ENCODE data around the gene ATP1B3.
"Not testable (repeated sequence)": the region's sequence is repeated elsewhere in the genome, so short reads cannot be mapped to it uniquely, and the experiment has no call there.

ATP1B3 gene

GRCh38 chr3:141942006-141942405, 65.6 kb downstream of the ATP1B3 start:
- no peak for DNase-seq (ENCODE audit: low read depth in 2 of 2)

GRCh38 chr3:141945726-141946485, 69.5 kb downstream of the ATP1B3 start:
- no peak for DNase-seq (ENCODE audit: low read depth in 2 of 2)

GRCh38 chr3:141949399-141949798, 73.0 kb downstream of the ATP1B3 start:
- DNase-seq (ENCODE audit: low read depth in 2 of 2): no peak

- no peak for DNase-seq (ENCODE audit: low read depth in 2 of 2)
Observed at GRCh38 chr3:141949972-141950371, 73.5 kb downstream of the ATP1B3 start.

- DNase-seq (ENCODE audit: low read depth in 2 of 2): no peak
Observed at GRCh38 chr3:141950572-141951493, 74.4 kb downstream of the ATP1B3 start.

DNA sequence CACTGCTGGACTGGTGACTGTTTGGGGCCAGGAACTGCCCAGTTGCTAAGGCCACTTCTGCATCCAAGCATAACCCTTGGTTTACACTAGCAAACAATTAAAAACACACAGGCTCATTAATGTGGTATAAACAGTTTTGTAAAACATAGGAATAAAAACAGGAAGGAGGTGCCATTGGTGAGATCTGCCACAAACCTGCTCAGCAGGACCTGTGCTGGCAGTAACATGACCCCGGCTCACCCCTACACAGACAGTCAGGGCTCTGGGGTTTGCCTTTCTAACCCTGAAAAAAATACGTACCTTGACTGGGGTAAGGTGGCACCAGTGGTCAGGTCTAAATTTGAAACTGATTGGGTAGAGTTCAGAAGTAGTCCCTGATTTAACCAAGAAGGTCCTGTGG, 76.2 kb downstream of the ATP1B3 start:
- DNase-seq (ENCODE audit: low read depth in 2 of 2): no peak

- DNase-seq (ENCODE audit: low read depth in 2 of 2): no peak
Observed at GRCh38 chr3:141955175-141955574, 78.7 kb downstream of the ATP1B3 start.

- DNase-seq (ENCODE audit: low read depth in 2 of 2): no peak
Observed at GRCh38 chr3:141959589-141960554, 83.4 kb downstream of the ATP1B3 start.

- no peak for DNase-seq (ENCODE audit: low read depth in 2 of 2)
Observed at GRCh38 chr3:141960731-141961130, 84.3 kb downstream of the ATP1B3 start.

GRCh38 chr3:141963301-141963700, 86.9 kb downstream of the ATP1B3 start:
- DNase-seq (ENCODE audit: low read depth in 2 of 2): no peak

GRCh38 chr3:141965471-141965870, 89.0 kb downstream of the ATP1B3 start:
- no peak for DNase-seq (ENCODE audit: low read depth in 2 of 2)

DNA sequence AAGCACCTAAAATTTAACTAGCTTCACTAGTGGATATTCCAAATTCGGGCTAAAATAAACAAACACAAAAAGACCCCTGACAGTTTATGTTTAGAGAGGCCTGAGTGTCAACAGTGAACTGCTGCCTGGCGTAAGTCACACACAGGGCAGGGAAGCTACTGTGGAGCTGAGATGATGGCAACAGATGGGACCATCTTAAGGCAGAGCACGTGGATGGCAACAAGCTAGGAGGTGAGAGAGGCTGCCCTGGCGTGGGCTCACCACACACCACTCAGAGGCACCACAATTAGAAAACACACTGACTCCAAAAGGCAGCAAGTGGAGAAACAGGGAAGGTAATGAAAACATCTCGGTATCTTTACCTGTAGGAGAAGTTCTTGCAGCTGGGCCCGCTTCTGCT, 93.3 kb downstream of the ATP1B3 start:
- DNase-seq (ENCODE audit: low read depth in 2 of 2): no peak

DNA sequence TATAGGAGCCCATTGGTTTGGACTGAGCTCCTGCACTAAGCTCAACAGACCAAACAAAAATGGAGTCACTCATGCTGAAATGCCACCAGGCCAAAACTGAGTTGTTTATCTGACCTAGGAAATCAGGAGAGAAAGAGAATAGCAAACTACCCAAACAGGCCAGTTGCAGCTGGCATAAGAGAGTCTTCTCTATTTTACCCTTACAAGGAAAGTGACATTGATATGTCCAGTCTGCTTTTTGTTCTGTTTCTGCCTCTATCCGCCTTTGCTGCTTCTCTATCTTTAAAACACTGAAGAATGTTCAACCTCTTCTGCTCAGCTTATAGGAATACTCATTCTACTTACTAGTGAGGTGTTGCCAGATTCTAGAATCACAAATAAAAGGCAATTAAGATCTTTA, 95.1 kb downstream of the ATP1B3 start:
- DNase-seq (ENCODE audit: low read depth in 2 of 2): no peak

- no peak for DNase-seq (ENCODE audit: low read depth in 2 of 2)
Observed at GRCh38 chr3:141972399-141972798, 96.0 kb downstream of the ATP1B3 start.

DNA sequence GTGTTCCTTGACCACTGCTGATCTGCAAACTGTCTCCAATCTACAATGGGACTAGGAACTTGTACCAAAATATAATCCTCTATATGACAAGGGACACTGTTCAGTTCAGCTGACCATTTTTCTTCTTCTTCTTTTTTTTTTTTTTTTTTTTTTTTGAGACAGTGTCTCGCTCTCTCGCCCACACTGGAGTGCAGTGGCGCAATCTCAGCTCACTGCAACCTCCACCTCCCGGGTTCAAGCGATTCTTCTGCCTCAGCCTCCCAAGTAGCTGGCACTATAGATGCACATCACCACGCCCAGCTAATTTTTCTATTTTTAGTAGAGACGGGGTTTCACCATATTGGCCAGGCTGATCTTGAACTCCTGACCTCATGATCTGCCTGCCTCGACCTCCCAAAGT, 98.3 kb downstream of the ATP1B3 start:
- DNase-seq (ENCODE audit: low read depth in 2 of 2): not testable (repeated sequence)

Data from stimulated activated CD4-positive, alpha-beta T cell treated with anti-CD3 and anti-CD28 coated beads, Interleukin-15, amount 100 ng/mL, for 48 hours (primary cell).